ENCODE data around the gene ABL1.

ABL1 gene

GRCh38 chr9:130921300-130921988 lies 86.4 kb downstream of the ABL1 start:
- no peak for FAIRE-seq

- no peak for FAIRE-seq
These were observed 87.2 kb downstream of the ABL1 start for GRCh38 chr9:130921989-130922892.

GRCh38 chr9:130922893-130923610 lies 88.0 kb downstream of the ABL1 start:
- FAIRE-seq: no peak

- no peak for FAIRE-seq
These were observed 88.8 kb downstream of the ABL1 start for GRCh38 chr9:130923611-130924447.

- FAIRE-seq: no peak
These were observed 89.4 kb downstream of the ABL1 start for GRCh38 chr9:130924448-130924788.

- FAIRE-seq: no peak
These were observed 90.1 kb downstream of the ABL1 start for GRCh38 chr9:130925050-130925678.

GRCh38 chr9:130927338-130927737 lies 92.3 kb downstream of the ABL1 start:
- no peak for FAIRE-seq

- no peak for FAIRE-seq
These were observed 93.2 kb downstream of the ABL1 start for GRCh38 chr9:130927995-130928900.

- FAIRE-seq: no peak
These were observed 94.6 kb downstream of the ABL1 start for GRCh38 chr9:130929571-130930038.

GRCh38 chr9:130930132-130930803 lies 95.2 kb downstream of the ABL1 start:
- no peak for FAIRE-seq

GRCh38 chr9:130930804-130931349 lies 95.8 kb downstream of the ABL1 start:
- FAIRE-seq: no peak

GRCh38 chr9:130931508-130932254 lies 96.6 kb downstream of the ABL1 start:
- FAIRE-seq: no peak

- no peak for FAIRE-seq
These were observed 97.4 kb downstream of the ABL1 start for GRCh38 chr9:130932255-130933079.

GRCh38 chr9:130933114-130934046 lies 98.3 kb downstream of the ABL1 start:
- no peak for FAIRE-seq

- FAIRE-seq: no peak
These were observed 99.2 kb downstream of the ABL1 start for GRCh38 chr9:130934246-130934645.

- no peak for FAIRE-seq
These were observed 99.9 kb downstream of the ABL1 start for GRCh38 chr9:130934702-130935647.
